ENCODE measurements around the gene COASY.

The COASY gene

DNA sequence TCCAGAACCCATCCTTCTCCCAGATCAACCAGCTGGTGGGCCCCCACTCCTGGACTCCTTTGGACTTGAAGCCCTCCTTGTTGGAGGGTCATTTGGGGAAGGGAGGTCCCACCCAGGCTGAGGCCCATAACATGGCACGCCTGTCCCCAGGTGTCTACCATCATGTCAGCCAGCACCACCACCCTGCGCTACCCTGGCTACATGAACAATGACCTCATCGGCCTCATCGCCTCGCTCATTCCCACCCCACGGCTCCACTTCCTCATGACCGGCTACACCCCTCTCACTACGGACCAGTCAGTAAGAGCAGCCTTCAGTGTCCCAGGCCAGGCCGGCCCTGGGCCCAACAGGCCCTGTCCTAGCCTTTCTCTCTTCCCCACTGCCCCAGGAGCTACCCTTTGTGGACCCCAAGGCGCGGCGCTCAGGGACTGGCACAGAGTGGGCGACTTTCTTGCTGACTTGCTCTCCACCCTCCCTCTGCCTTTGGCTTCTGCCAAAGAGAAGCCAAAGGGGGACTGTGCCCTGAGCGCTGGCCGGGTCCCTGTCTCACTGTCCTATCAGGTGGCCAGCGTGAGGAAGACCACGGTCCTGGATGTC is 51.8 kb downstream of the COASY start:
- DNase-seq (ENCODE audit: low spot score) = no peak
